Adrenal gland (tissue), 5 donors: ENCODE data around the gene LRRC75A.

Experiments
- POLR2A ChIP-seq, 2 donors: fragments of 450-650 bp; IDR thresholded peaks; one replicate each; pipeline ENCODE4 v1.6.1; 2017; ENCODE audit warnings: antibody characterized with exemption in 2 of 2, mild to moderate bottlenecking in 2 of 2, moderate library complexity in 1 of 2
- TF ChIP-seq, protein P1 (sequence below), 6 experiments: fragments of 450-650 bp in 4 of 6; fragments of 200-600 bp in 2 of 6; sonication (generic) in 1 of 6; IDR thresholded peaks; 1 replicate in 5 of 6; 2 replicates in 1 of 6; pipeline versions ENCODE4 v1.5.1 to v1.8.0; 2016 to 2021; ENCODE audit warnings: antibody characterized with exemption in 6 of 6, mild to moderate bottlenecking in 2 of 6, moderate library complexity in 1 of 6
- donor health status: DM: no; HTN: no; CAD: no.

DNA sequence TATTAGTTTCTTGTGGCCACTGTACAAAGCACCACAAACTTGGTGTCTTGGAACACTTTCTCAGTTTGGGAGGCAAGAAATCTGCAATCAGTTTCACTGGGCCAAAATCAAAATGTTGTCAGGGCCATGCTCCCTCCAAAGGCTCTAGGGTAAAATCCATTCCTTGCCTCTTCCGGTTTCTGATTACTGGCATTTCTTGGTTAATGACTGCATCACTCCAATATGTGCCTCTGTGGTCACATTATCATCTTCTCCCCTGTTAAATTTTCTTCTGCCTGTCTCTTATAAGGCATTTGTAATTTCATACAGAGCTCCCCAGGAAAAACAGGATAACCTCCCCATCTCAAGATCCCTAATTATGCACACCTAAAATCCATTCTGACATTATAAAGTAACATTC, 42.2 kb upstream of the LRRC75A start:
- TF ChIP-seq POLR2A (IDR thresholded peaks at IDR 0.05): no peak
- TF ChIP-seq, protein P1, sequence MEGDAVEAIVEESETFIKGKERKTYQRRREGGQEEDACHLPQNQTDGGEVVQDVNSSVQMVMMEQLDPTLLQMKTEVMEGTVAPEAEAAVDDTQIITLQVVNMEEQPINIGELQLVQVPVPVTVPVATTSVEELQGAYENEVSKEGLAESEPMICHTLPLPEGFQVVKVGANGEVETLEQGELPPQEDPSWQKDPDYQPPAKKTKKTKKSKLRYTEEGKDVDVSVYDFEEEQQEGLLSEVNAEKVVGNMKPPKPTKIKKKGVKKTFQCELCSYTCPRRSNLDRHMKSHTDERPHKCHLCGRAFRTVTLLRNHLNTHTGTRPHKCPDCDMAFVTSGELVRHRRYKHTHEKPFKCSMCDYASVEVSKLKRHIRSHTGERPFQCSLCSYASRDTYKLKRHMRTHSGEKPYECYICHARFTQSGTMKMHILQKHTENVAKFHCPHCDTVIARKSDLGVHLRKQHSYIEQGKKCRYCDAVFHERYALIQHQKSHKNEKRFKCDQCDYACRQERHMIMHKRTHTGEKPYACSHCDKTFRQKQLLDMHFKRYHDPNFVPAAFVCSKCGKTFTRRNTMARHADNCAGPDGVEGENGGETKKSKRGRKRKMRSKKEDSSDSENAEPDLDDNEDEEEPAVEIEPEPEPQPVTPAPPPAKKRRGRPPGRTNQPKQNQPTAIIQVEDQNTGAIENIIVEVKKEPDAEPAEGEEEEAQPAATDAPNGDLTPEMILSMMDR (IDR thresholded peaks at IDR 0.05): no peak
